GM18520 (cell line): ENCODE results near the gene SYNE2.

Experiments used
- ATAC-seq: cut with Tn5 transposase; IDR thresholded peaks from one replicate; pipeline ENCODE4 v1.9.1; 2021; ENCODE audit not compliant: unreplicated experiment

SYNE2 gene

GRCh38 chr14:64212666-64213065 lies 359.9 kb downstream of the SYNE2 start:
- ATAC-seq, result no peak

- no peak for ATAC-seq
These were observed 360.3 kb downstream of the SYNE2 start for GRCh38 chr14:64213086-64213485.

DNA sequence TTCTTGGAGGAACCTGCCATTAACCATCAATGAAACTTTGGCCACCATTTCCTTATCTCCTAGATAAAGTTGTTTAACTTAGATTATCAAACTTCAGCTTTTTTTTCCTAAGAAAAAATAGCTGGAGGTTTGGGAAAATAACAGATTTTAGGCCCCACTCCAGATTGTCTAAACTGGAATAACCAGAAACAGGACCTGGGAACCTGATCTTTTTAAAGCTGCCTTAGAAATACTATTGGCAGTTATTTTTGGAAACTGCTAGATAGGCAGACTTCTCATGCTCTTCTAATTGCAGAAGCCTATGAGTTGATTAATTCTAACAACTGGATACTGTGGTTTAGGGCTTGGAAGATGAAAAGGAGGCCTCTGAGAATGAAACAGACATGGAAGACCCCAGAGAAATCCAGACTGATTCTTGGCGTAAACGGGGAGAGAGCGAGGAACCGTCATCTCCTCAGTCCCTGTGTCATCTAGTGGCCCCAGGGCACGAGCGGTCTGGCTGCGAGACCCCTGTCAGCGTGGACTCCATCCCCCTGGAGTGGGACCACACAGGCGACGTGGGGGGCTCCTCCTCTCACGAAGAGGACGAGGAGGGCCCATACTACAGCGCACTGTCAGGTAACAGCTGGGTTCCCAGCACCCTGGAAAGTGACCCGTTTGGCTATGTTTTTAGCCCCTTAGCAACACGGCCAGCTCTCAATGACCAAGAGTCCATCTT lies 361.2 kb downstream of the SYNE2 start:
- no peak for ATAC-seq

- ATAC-seq, result no peak
These were observed 362.5 kb downstream of the SYNE2 start for GRCh38 chr14:64215274-64215673.

- ATAC-seq, result no peak
These were observed 363.2 kb downstream of the SYNE2 start for GRCh38 chr14:64215978-64216377.

DNA sequence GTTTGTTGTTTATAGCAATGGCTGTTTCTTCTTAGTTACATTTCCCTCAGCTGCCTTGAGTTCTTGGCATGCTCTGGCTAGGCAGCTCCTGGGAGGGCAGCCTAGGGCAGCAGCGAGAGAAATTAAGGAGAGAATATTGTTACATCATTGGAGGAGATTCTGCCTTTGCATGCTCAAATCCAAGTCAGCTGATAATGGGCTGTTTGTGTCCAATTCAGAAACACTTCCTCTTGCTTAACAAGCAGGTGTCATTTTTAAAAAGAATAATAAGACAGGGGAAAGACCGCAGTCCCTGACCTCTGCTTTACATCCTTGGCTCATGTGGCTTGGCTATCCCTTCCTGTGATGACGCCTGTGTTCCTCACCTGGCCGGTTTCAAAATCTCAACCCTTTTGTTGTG lies 364.5 kb downstream of the SYNE2 start:
- ATAC-seq, result no peak

GRCh38 chr14:64217834-64218233 lies 365.0 kb downstream of the SYNE2 start:
- no peak for ATAC-seq

- ATAC-seq, result no peak
These were observed 365.8 kb downstream of the SYNE2 start for GRCh38 chr14:64218344-64219240.

DNA sequence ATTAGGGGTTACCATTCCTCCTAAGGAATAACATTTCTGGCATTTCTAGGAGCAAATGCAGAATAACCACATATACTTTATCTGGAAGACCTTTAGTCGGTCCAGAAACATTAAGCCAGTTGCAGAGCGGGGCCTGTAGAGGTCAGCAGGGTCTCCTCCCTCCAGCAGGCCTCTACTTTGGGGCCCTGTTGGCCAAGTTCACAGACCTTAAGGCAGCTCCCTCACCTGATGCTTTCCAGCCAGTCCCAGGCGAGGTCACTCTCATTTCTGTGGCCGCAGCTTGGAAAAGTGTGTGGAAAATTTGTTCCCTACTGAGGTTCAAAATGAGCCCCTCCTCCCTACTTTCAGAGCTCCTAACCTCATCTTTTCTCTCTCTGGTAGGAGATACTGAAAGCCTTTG lies 367.3 kb downstream of the SYNE2 start:
- no peak for ATAC-seq

GRCh38 chr14:64220466-64220865 lies 367.7 kb downstream of the SYNE2 start:
- no peak for ATAC-seq

DNA sequence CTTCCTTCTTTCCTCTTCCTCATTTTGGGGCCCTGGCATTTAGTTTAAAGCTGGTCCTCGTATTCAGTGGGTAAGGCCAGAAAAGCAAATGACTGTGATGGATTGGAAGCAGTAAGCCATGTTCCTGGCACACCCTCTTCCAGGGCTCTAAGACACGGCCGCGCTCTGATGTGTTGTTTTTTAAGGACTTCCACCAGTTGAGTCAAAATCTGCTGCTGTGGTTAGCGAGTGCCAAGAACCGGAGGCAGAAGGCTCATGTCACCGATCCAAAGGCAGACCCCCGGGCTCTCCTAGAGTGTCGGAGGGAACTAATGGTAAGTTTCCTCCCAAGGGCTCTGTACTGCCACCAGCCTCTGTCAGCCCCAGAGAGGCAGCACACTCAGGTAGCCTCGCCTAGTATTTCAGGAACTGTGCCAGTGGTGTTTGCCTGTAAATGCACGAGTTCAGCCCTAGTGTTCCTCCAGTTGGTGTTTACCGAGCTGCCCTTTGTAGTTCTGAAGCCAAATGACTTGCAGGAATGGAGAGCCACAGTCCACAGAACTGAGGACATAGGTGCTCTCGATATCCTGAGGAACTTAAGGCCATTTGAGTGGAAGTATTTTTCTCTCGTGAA lies 368.7 kb downstream of the SYNE2 start:
- ATAC-seq, result no peak

DNA sequence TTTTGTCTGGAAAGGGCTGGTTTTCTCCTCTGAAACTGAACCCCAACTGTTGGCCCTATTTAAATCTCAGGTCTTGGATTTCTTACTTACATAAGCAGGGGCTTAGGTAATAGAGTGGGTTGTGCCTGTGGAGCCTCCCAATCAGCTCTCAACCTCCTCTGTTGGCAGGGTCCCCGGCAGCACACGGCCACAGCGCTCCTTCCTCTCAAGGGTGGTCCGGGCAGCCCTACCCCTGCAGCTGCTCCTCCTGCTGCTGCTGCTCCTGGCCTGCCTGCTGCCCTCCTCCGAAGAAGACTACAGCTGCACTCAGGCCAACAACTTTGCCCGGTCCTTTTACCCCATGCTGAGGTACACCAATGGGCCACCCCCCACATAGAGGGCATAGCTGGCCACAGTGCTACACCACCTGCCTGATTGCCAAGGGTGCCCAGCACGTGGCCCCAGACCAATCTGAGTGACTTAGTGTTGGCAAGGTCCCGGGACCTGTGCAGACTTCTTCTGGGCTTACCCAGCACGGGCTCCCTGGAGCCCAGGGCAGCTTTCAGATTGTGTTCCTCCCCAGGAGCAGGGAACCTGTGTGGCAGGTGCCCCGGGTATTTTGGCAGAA lies 372.4 kb downstream of the SYNE2 start:
- no peak for ATAC-seq

GRCh38 chr14:64227856-64228255 lies 375.1 kb downstream of the SYNE2 start:
- no peak for ATAC-seq

DNA sequence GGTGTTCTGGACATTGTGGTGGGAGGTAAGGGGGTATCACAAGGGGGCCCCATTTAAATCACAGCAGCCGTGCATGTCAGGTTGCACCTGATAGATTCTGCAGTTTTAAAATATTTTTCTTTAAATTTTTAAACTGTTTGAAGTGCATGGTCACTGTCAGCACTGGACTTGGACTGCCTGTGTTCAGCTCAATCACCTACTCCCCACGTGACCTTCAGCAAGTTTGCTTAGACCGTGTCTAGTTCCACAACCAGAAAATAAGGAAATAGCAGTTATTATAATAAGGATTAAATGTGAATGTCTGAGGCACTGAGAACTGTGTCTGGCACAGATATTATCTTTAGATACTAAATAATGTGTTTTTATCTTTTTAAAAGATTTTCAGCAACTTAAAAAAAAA lies 376.7 kb downstream of the SYNE2 start:
- no peak for ATAC-seq

DNA sequence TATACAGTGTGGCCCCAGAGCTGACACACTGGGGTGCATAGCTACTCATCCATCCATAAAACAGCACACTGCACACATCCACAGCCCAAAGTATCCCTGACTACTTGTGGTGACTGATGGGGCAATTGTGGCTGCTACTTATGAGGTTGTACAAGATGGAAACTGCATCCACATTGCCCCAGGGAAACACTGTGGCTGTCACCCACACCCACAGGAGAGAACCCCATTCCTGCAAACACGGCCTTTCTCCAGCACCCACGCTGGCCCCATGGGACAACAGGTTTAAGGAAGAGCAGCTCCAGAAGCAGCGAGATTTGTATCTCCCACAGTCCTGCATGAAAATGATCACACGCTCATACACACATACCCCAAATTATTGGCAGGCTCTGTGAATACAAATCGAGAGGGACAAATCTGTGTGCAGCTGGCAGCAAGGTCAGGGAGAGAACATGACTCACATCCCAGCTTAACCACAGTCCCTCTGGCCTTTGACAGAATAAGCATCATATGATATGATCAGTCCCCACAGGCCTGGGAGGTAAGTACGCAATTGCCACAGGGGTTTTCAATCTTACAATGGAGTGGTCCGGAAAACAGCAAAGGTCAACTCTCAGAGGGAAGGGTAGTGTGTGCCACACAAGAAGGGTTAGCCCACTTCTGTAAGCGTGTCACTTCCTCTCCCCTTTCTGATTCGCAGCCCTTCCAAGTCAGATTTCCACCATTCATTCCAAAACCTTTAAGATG lies 379.5 kb downstream of the SYNE2 start:
- ATAC-seq, result peak; percentile 60

DNA sequence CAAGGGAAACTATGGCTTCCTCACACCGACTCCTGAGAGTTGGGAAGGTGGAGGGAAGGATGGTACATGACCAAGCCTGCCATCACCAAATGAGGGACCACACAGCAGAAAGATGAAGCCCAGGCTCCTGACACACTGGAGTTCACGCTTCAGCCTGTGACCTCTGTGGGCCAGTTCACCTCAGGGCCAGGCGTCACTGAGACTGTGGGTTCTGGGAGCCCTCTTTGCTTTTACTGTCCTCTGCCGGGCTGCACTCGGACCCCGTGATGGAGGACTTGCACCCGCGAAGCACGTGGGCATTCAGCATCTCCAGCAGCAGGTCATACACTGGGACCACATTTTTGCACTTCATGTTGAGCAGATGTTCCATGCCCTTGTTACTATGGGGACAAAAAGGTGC lies 380.1 kb downstream of the SYNE2 start:
- no peak for ATAC-seq

DNA sequence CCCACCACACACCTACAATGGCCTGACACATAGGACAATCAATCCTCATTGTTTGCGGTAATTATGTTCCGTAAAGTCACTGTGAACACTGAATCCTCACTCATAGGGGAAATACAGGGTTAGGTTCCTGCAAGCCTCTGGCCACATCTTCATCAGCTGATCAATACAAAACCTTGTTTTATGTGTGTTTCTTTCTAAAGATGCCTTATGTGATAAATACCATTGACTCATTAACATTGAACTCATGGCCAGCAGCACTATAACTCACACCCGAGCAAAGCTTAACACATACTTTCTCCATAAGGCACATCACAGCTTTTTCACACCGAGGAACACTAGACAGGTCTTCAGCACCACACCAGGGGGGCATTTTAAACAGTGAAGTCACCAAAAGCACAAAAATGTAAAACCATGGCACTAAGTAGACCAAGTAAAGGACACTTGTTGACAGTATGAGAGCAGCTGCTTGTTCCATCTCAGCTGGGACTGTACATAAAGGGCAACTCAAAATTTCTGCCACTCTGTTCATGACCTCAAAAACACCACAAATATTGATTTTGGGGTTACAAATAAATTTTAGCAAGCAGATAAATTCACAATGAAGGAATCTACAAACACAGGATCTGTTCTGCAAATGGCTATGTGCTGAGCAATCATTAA lies 380.9 kb downstream of the SYNE2 start:
- no peak for ATAC-seq

- no peak for ATAC-seq
These were observed 382.3 kb downstream of the SYNE2 start for GRCh38 chr14:64234877-64235651.
